Panc1 (cell line): Measurements from ENCODE around the gene CD163L1.
"Not testable (repeated sequence)": the region's sequence is repeated elsewhere in the genome, so short reads cannot be mapped to it uniquely, and the experiment has no call there.

Source experiments
- POLR2AphosphoS5 ChIP-seq: IDR thresholded peaks from 2 replicates; pipeline ENCODE4 v1.6.1; 2012; ENCODE audit warnings: mild to moderate bottlenecking, low read depth, low read length, moderate library complexity
- SIN3A ChIP-seq: IDR thresholded peaks from 2 replicates; pipeline ENCODE4 v1.6.1; 2012; ENCODE audit warnings: low read depth, mild to moderate bottlenecking, low read length, moderate library complexity, borderline replicate concordance; ENCODE audit not compliant: insufficient read depth
- TF ChIP-seq, protein P1 (sequence below): fragments of 450-650 bp; IDR thresholded peaks from 2 replicates; pipeline ENCODE4 v1.5.1; 2017; ENCODE audit warnings: mild to moderate bottlenecking

DNA sequence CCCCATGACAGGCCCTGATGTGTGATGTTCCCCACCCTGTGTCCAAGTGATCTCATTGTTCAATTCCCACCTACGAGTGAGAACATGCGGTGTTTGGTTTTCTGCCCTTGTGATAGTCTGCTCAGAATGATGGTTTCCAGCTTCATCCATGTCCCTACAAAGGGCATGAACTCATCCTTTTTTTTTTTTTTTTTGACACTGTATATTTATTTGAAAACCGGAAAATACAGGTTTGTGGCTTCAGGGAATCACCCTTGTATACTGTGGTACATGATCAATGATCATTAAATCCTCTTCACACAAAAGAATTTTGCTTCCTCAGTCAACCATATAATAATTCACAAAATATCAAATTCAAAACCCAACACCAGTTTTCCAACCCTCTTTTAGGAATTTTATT, 6.5 kb downstream of the CD163L1 start:
- TF ChIP-seq, protein P1, sequence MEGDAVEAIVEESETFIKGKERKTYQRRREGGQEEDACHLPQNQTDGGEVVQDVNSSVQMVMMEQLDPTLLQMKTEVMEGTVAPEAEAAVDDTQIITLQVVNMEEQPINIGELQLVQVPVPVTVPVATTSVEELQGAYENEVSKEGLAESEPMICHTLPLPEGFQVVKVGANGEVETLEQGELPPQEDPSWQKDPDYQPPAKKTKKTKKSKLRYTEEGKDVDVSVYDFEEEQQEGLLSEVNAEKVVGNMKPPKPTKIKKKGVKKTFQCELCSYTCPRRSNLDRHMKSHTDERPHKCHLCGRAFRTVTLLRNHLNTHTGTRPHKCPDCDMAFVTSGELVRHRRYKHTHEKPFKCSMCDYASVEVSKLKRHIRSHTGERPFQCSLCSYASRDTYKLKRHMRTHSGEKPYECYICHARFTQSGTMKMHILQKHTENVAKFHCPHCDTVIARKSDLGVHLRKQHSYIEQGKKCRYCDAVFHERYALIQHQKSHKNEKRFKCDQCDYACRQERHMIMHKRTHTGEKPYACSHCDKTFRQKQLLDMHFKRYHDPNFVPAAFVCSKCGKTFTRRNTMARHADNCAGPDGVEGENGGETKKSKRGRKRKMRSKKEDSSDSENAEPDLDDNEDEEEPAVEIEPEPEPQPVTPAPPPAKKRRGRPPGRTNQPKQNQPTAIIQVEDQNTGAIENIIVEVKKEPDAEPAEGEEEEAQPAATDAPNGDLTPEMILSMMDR, result not testable (repeated sequence)
- not testable (repeated sequence) for TF ChIP-seq SIN3A, POLR2AphosphoS5
